ENCODE data around the gene PHLPP1. TPM values are rescaled to one million over a fixed set of nuclear protein-coding genes. Genes with fewer than 3 reads are reported as not detected.

PHLPP1 gene
- total and polyA plus RNA-seq, 2 of the 13 experiments (the other 11 are each of a cell fraction or from before 2014, with no cell fraction given): 9.8 to 18.5 TPM

DNA sequence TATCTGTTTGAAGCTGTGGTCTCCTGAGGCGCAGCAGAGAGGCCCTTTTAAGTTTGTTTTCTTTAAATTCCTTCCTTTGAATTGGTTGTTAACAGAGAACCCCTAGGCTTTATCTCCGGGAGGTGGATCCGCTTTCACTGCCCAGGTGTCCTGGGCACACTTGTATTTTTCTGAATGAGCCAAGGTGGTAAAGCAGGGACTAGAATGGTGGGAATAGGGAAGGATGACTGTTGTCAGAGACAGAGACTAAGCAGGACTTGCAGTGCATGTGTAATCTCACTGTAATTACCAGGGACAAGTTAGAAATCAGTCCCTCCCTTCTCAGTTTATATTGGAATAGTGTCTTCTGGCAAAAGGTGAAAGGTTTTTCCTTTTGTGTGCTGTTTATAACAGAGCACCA lies 72.8 kb downstream of the PHLPP1 start:
- Histone ChIP-seq H3K36me3 (replicated peaks in 1 of 2; ENCODE audit: control insufficient read depth in 1 of 2, insufficient read depth in 2 of 2, low read length in 2 of 2) (no peaks in the 10 kb centered on the region), H3K9ac (ENCODE audit: insufficient read depth, low read depth, low read length) (no peak overlapping the region), H3K27ac (ENCODE audit: extremely low read length, insufficient read depth, low read length) (no peak overlapping the region), H4K20me1 (ENCODE audit: insufficient read depth, low read length) (peaks cover 10% of the 10 kb centered on the region), H2AFZ (ENCODE audit: low read length) (no peak overlapping the region), H3K27me3 (ENCODE audit: control insufficient read depth in 1 of 2, insufficient read depth in 2 of 2, low read length in 2 of 2) (no peaks in the 10 kb centered on the region), H3K4me1 (ENCODE audit: insufficient read depth, low read length) (peaks cover 85% of the 10 kb centered on the region), H3K4me3 (replicated peaks in 1 of 3; ENCODE audit: insufficient read depth in 1 of 3, low read depth in 2 of 3, low read length in 3 of 3) (no peak overlapping the region), H3K79me2 (ENCODE audit: insufficient read depth, low read length) (peaks cover 97% of the 10 kb centered on the region), H3K4me2 (ENCODE audit: low read depth, low read length) (no peak overlapping the region), H3K9me3 (ENCODE audit: low read length) (no peaks in the 10 kb centered on the region)
- no peak for TF ChIP-seq ZKSCAN5 (CRISPR knock-in tag; IDR thresholded peaks at IDR 0.05)
- no peak for TF ChIP-seq ZNF3 (CRISPR knock-in tag; IDR thresholded peaks at IDR 0.05)
- no peak for TF ChIP-seq THYN1 (CRISPR knock-in tag; IDR thresholded peaks at IDR 0.05; ENCODE audit: borderline replicate concordance, low read depth)
- TF ChIP-seq ZFP62 (CRISPR knock-in tag; IDR thresholded peaks at IDR 0.05): no peak
- no peak for TF ChIP-seq SMC3 (IDR thresholded peaks at IDR 0.05; ENCODE audit: low read length)
- in situ Hi-C loops (cut with HindIII; ENCODE audit: extremely low pct_ligation_motif_present, low pct_unique_long_range_greater_than_20kb) (no loop called here), intact Hi-C loops (cut with micrococcal nuclease; ENCODE audit: unreplicated experiment) (loop anchor here (5.0 kb wide), 1 partner anchor 46 kb away; no protein-coding TSS in a partner anchor)
- ChIA-PET CTCF (ENCODE audit: low intra/inter-chr PET ratio, low total read pairs) (no interaction called here), POLR2A (no interaction called here)
- 94% methylated on average over 3 of the region's 3 CpGs for WGBS (ENCODE audit: low lambda C conversion rate)
- ATAC-seq (no peak), FAIRE-seq (no peak), DNase-seq (ENCODE audit: low spot score) (no peak)
- no TSS peak for BruUV-seq (replicated peaks)

DNA sequence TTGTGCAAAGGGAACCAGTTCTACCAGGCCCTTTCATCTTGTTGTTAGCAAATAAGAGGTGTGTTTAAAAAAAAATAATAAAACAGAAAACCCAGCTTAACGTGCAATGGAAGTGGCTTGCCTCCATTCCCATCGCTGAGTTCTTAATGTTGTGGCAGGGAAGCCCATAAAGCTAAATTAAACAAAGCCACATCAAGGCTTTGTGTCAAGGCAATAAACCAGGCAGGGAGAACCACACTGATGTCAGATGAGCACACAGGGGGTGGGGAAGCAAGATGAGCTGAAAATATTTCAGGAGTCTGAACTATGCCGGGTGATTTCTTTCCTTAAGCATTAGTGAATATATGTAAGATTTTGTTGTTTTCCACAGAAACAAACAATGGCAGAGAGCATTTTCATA lies 73.5 kb downstream of the PHLPP1 start:
- no peak for DNase-seq (ENCODE audit: low spot score)
- no peak for TF ChIP-seq U2AF1 (optimal IDR thresholded peaks at IDR 0.05; ENCODE audit: low read depth, low read length)
- BruUV-seq (replicated peaks): no TSS peak
- ATAC-seq: no peak
- Histone ChIP-seq H3K4me1 (ENCODE audit: insufficient read depth, low read length) (peaks cover 87% of the 10 kb centered on the region), H4K20me1 (ENCODE audit: insufficient read depth, low read length) (peaks cover 10% of the 10 kb centered on the region), H3K27ac (ENCODE audit: extremely low read length, insufficient read depth, low read length) (no peak overlapping the region), H3K9me3 (ENCODE audit: low read length) (no peaks in the 10 kb centered on the region), H3K36me3 (replicated peaks in 1 of 2; ENCODE audit: control insufficient read depth in 1 of 2, insufficient read depth in 2 of 2, low read length in 2 of 2) (no peaks in the 10 kb centered on the region), H3K27me3 (ENCODE audit: control insufficient read depth in 1 of 2, insufficient read depth in 2 of 2, low read length in 2 of 2) (no peaks in the 10 kb centered on the region), H3K9ac (ENCODE audit: insufficient read depth, low read depth, low read length) (no peak overlapping the region), H3K4me2 (ENCODE audit: low read depth, low read length) (no peak overlapping the region), H2AFZ (ENCODE audit: low read length) (no peak overlapping the region), H3K4me3 (replicated peaks in 1 of 3; ENCODE audit: insufficient read depth in 1 of 3, low read depth in 2 of 3, low read length in 3 of 3) (no peak overlapping the region), H3K79me2 (ENCODE audit: insufficient read depth, low read length) (peaks cover 98% of the 10 kb centered on the region)
- WGBS (ENCODE audit: low lambda C conversion rate): 79% methylated on average over 3 of the region's 3 CpGs
- FAIRE-seq: no peak
- intact Hi-C loops (cut with micrococcal nuclease; ENCODE audit: unreplicated experiment): loop anchor here (5.0 kb wide), 1 partner anchor 47 kb away; no protein-coding TSS in a partner anchor
- in situ Hi-C loops (cut with HindIII; ENCODE audit: extremely low pct_ligation_motif_present, low pct_unique_long_range_greater_than_20kb): no loop called here
- ChIA-PET POLR2A (no interaction called here), CTCF (ENCODE audit: low intra/inter-chr PET ratio, low total read pairs) (no interaction called here)
